ENCODE results near the gene MACROH2A2.
"Not testable (repeated sequence)": the region's sequence is repeated elsewhere in the genome, so short reads cannot be mapped to it uniquely, and the experiment has no call there.

MACROH2A2 gene

GRCh38 chr10:70101068-70101562 is 48.5 kb downstream of the MACROH2A2 start:
- not testable (repeated sequence) for DNase-seq (ENCODE audit: low spot score)

GRCh38 chr10:70101668-70102067 is 49.0 kb downstream of the MACROH2A2 start:
- DNase-seq (ENCODE audit: low spot score), result no peak

- DNase-seq (ENCODE audit: low spot score), result no peak
Measured at GRCh38 chr10:70106958-70107791, 54.5 kb downstream of the MACROH2A2 start.

GRCh38 chr10:70109064-70109729 is 56.6 kb downstream of the MACROH2A2 start:
- no peak for DNase-seq (ENCODE audit: low spot score)

GRCh38 chr10:70111496-70111895 is 58.9 kb downstream of the MACROH2A2 start:
- DNase-seq (ENCODE audit: low spot score), result no peak

- no peak for DNase-seq (ENCODE audit: low spot score)
Measured at GRCh38 chr10:70112071-70112470, 59.4 kb downstream of the MACROH2A2 start.

GRCh38 chr10:70114902-70115301 is 62.3 kb downstream of the MACROH2A2 start:
- no peak for DNase-seq (ENCODE audit: low spot score)

GRCh38 chr10:70115948-70116682 is 63.5 kb downstream of the MACROH2A2 start:
- DNase-seq (ENCODE audit: low spot score), result peak; percentile 52

GRCh38 chr10:70117646-70118045 is 65.0 kb downstream of the MACROH2A2 start:
- DNase-seq (ENCODE audit: low spot score), result no peak

- no peak for DNase-seq (ENCODE audit: low spot score)
Measured at GRCh38 chr10:70118196-70118595, 65.5 kb downstream of the MACROH2A2 start.

GRCh38 chr10:70119197-70119596 is 66.6 kb downstream of the MACROH2A2 start:
- no peak for DNase-seq (ENCODE audit: low spot score)

- DNase-seq (ENCODE audit: low spot score), result no peak
Measured at GRCh38 chr10:70119623-70120022, 67.0 kb downstream of the MACROH2A2 start.

- no peak for DNase-seq (ENCODE audit: low spot score)
Measured at GRCh38 chr10:70120417-70120816, 67.8 kb downstream of the MACROH2A2 start.

- no peak for DNase-seq (ENCODE audit: low spot score)
Measured at GRCh38 chr10:70121281-70121949, 68.8 kb downstream of the MACROH2A2 start.

GRCh38 chr10:70122742-70123141 is 70.1 kb downstream of the MACROH2A2 start:
- DNase-seq (ENCODE audit: low spot score), result no peak

- DNase-seq (ENCODE audit: low spot score), result not testable (repeated sequence)
Measured at GRCh38 chr10:70123166-70123565, 70.5 kb downstream of the MACROH2A2 start.

GRCh38 chr10:70123817-70124216 is 71.2 kb downstream of the MACROH2A2 start:
- no peak for DNase-seq (ENCODE audit: low spot score)

GRCh38 chr10:70124415-70124814 is 71.8 kb downstream of the MACROH2A2 start:
- DNase-seq (ENCODE audit: low spot score), result no peak

- no peak for DNase-seq (ENCODE audit: low spot score)
Measured at GRCh38 chr10:70124918-70125317, 72.3 kb downstream of the MACROH2A2 start.

GRCh38 chr10:70125918-70126552 is 73.4 kb downstream of the MACROH2A2 start:
- no peak for DNase-seq (ENCODE audit: low spot score)

GRCh38 chr10:70126700-70127395 is 74.2 kb downstream of the MACROH2A2 start:
- DNase-seq (ENCODE audit: low spot score), result no peak
